ENCODE data around the gene SLX4IP.

SLX4IP gene

GRCh38 chr20:10448270-10449156 lies 13.4 kb downstream of the SLX4IP start:
- H3K27me3 ChIP-seq (ENCODE audit: insufficient read depth, low read length): no peaks in the 10 kb centered on the region
- H3K36me3 ChIP-seq (ENCODE audit: insufficient read depth, low read length): no peaks in the 10 kb centered on the region
- H3K4me3 ChIP-seq (ENCODE audit: low read length): no peak overlapping the region
- 75% methylated on average over 5 of the region's 6 CpGs for WGBS
- peaks cover 7% of the 10 kb centered on the region for H3K4me1 ChIP-seq (ENCODE audit: insufficient read depth, low read length)
- no peak overlapping the region; the same call in 1 of the 2 replicates for H3K27ac ChIP-seq (ENCODE audit: low read depth, low read length)
- no peaks in the 10 kb centered on the region for H3K9me3 ChIP-seq (ENCODE audit: insufficient read depth, low read depth, low read length)
- no peak overlapping the region for H3K9ac ChIP-seq (ENCODE audit: low read depth, low read length)

DNA sequence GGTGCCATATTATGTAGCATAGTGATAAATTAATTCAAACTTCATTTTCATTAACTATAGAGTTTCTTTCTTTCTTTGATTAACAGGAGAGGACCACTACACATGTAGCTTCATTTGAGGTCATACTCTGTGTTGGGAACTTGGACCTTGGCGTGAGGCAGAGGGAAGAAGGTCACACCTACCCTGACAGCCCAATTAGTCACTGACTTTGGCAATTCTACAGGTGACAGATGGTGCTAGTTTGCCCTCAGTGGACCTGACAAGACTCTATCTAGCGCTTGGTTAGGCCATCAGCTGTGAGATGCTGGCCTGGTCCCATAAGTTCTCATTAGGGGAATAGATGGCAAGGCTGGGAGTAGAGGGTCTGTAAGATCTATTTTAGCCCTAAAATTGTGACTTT lies 14.2 kb downstream of the SLX4IP start:
- peaks cover 12% of the 10 kb centered on the region for H3K4me1 ChIP-seq (ENCODE audit: insufficient read depth, low read length)
- no peak overlapping the region for H3K27ac ChIP-seq (ENCODE audit: low read depth, low read length)
- no peaks in the 10 kb centered on the region for H3K9me3 ChIP-seq (ENCODE audit: insufficient read depth, low read depth, low read length)
- H3K36me3 ChIP-seq (ENCODE audit: insufficient read depth, low read length): no peaks in the 10 kb centered on the region
- no peak overlapping the region for H3K4me3 ChIP-seq (ENCODE audit: low read length)
- H3K9ac ChIP-seq (ENCODE audit: low read depth, low read length): no peak overlapping the region
- 96% methylated on average over 2 of the region's 2 CpGs for WGBS
- no peaks in the 10 kb centered on the region for H3K27me3 ChIP-seq (ENCODE audit: insufficient read depth, low read length)

GRCh38 chr20:10453241-10453640 lies 18.1 kb downstream of the SLX4IP start:
- no peaks in the 10 kb centered on the region for H3K27me3 ChIP-seq (ENCODE audit: insufficient read depth, low read length)
- no peaks in the 10 kb centered on the region for H3K36me3 ChIP-seq (ENCODE audit: insufficient read depth, low read length)
- H3K4me1 ChIP-seq (ENCODE audit: insufficient read depth, low read length): peaks cover 16% of the 10 kb centered on the region
- no peaks in the 10 kb centered on the region for H3K9me3 ChIP-seq (ENCODE audit: insufficient read depth, low read depth, low read length)
- no peak overlapping the region for H3K4me3 ChIP-seq (ENCODE audit: low read length)
- WGBS: 90% methylated on average over 3 of the region's 5 CpGs
- H3K27ac ChIP-seq (ENCODE audit: low read depth, low read length): no peak overlapping the region
- H3K9ac ChIP-seq (ENCODE audit: low read depth, low read length): no peak overlapping the region

- H3K27ac ChIP-seq (ENCODE audit: low read depth, low read length): no peak overlapping the region
- no peaks in the 10 kb centered on the region for H3K27me3 ChIP-seq (ENCODE audit: insufficient read depth, low read length)
- H3K4me3 ChIP-seq (ENCODE audit: low read length): no peak overlapping the region
- no peak overlapping the region for H3K9ac ChIP-seq (ENCODE audit: low read depth, low read length)
- peaks cover 9% of the 10 kb centered on the region; the same call in 1 of the 2 replicates for H3K4me1 ChIP-seq (ENCODE audit: insufficient read depth, low read length)
- H3K9me3 ChIP-seq (ENCODE audit: insufficient read depth, low read depth, low read length): no peaks in the 10 kb centered on the region
- no peaks in the 10 kb centered on the region for H3K36me3 ChIP-seq (ENCODE audit: insufficient read depth, low read length)
These were observed 19.1 kb downstream of the SLX4IP start for GRCh38 chr20:10454151-10454750.

DNA sequence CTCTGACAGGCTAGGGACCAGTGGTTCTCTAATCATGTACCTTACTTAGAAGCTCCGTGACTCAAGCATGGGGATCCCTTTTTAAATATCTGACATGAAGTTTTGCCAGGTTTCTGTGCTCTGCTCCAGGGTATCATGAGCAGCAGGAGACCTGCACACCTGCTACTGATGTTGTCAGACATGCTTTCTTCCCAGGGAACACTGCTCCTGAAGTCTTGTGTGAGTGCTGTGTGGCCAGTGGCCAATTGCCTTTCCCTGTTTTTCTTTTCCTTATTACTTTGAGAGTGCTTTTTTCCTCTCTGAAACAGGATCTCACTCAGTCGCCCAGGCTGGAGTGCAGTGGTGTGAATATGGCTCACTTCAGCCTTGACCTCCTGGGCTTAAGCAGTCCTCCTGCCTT lies 26.4 kb downstream of the SLX4IP start:
- no peak overlapping the region for H3K27ac ChIP-seq (ENCODE audit: low read depth, low read length)
- 91% methylated on average over 2 of the region's 2 CpGs for WGBS
- H3K4me1 ChIP-seq (ENCODE audit: insufficient read depth, low read length): peaks cover 22% of the 10 kb centered on the region
- peaks cover 6% of the 10 kb centered on the region; the same call in 1 of the 2 replicates for H3K9me3 ChIP-seq (ENCODE audit: insufficient read depth, low read depth, low read length)
- no peak overlapping the region for H3K4me3 ChIP-seq (ENCODE audit: low read length)
- no peaks in the 10 kb centered on the region; the same call in 1 of the 2 replicates for H3K36me3 ChIP-seq (ENCODE audit: insufficient read depth, low read length)
- no peak overlapping the region for H3K9ac ChIP-seq (ENCODE audit: low read depth, low read length)
- no peaks in the 10 kb centered on the region for H3K27me3 ChIP-seq (ENCODE audit: insufficient read depth, low read length)

- H3K27ac ChIP-seq (ENCODE audit: low read depth, low read length): no peak overlapping the region
- no peak overlapping the region for H3K9ac ChIP-seq (ENCODE audit: low read depth, low read length)
- H3K4me1 ChIP-seq (ENCODE audit: insufficient read depth, low read length): peaks cover 32% of the 10 kb centered on the region
- H3K36me3 ChIP-seq (ENCODE audit: insufficient read depth, low read length): no peaks in the 10 kb centered on the region; the same call in 1 of the 2 replicates
- no peaks in the 10 kb centered on the region for H3K27me3 ChIP-seq (ENCODE audit: insufficient read depth, low read length)
- H3K4me3 ChIP-seq (ENCODE audit: low read length): no peak overlapping the region
- peaks cover 6% of the 10 kb centered on the region; the same call in 1 of the 2 replicates for H3K9me3 ChIP-seq (ENCODE audit: insufficient read depth, low read depth, low read length)
These were observed 27.4 kb downstream of the SLX4IP start for GRCh38 chr20:10462516-10462915.

GRCh38 chr20:10463622-10464021 lies 28.5 kb downstream of the SLX4IP start:
- Histone ChIP-seq H3K27me3 (ENCODE audit: insufficient read depth, low read length) (no peaks in the 10 kb centered on the region), H3K27ac (ENCODE audit: low read depth, low read length) (no peak overlapping the region), H3K36me3 (ENCODE audit: insufficient read depth, low read length) (no peaks in the 10 kb centered on the region; the same call in 1 of the 2 replicates), H3K4me3 (ENCODE audit: low read length) (no peak overlapping the region), H3K4me1 (ENCODE audit: insufficient read depth, low read length) (peaks cover 43% of the 10 kb centered on the region), H3K9me3 (ENCODE audit: insufficient read depth, low read depth, low read length) (peaks cover 6% of the 10 kb centered on the region; the same call in 1 of the 2 replicates), H3K9ac (ENCODE audit: low read depth, low read length) (no peak overlapping the region)
- WGBS: 89% methylated on average over 2 of the region's 2 CpGs

DNA sequence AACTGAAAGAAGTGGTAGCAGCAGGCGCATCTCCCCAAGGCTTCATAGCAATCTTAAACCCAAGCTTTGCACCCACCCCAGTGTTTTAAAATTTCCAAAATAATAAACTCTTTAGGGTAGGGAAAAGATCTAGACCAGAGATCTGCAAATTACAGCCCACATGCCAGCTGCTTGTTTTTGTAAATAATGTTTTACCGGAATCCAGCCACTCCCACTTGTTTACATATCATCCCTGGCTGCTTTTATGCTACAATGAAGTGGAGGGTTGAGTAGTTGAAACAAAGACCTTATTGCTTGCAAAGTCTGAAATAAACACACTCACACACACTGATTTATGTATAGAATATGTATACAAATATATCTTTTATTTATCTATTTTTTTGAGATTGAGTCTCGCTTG lies 30.0 kb downstream of the SLX4IP start:
- Histone ChIP-seq H3K4me1 (ENCODE audit: insufficient read depth, low read length) (peaks cover 57% of the 10 kb centered on the region), H3K4me3 (ENCODE audit: low read length) (no peak overlapping the region), H3K36me3 (ENCODE audit: insufficient read depth, low read length) (no peaks in the 10 kb centered on the region; the same call in 1 of the 2 replicates), H3K9me3 (ENCODE audit: insufficient read depth, low read depth, low read length) (peaks cover 6% of the 10 kb centered on the region; the same call in 1 of the 2 replicates), H3K9ac (ENCODE audit: low read depth, low read length) (peak overlapping the region; percentile 21; the same call in 1 of the 2 replicates), H3K27me3 (ENCODE audit: insufficient read depth, low read length) (no peaks in the 10 kb centered on the region), H3K27ac (ENCODE audit: low read depth, low read length) (peak overlapping the region; percentile 73)
- WGBS: 97% methylated on average over 2 of the region's 3 CpGs

GRCh38 chr20:10466325-10466724 lies 31.2 kb downstream of the SLX4IP start:
- Histone ChIP-seq H3K27me3 (ENCODE audit: insufficient read depth, low read length) (no peaks in the 10 kb centered on the region), H3K4me3 (ENCODE audit: low read length) (peak overlapping the region; percentile 10), H3K4me1 (ENCODE audit: insufficient read depth, low read length) (peaks cover 60% of the 10 kb centered on the region), H3K9me3 (ENCODE audit: insufficient read depth, low read depth, low read length) (peaks cover 6% of the 10 kb centered on the region; the same call in 1 of the 2 replicates), H3K27ac (ENCODE audit: low read depth, low read length) (peak overlapping the region; percentile 89), H3K9ac (ENCODE audit: low read depth, low read length) (peak overlapping the region; percentile 66), H3K36me3 (ENCODE audit: insufficient read depth, low read length) (no peaks in the 10 kb centered on the region; the same call in 1 of the 2 replicates)
- WGBS: 3% methylated on average over 4 of the region's 4 CpGs

DNA sequence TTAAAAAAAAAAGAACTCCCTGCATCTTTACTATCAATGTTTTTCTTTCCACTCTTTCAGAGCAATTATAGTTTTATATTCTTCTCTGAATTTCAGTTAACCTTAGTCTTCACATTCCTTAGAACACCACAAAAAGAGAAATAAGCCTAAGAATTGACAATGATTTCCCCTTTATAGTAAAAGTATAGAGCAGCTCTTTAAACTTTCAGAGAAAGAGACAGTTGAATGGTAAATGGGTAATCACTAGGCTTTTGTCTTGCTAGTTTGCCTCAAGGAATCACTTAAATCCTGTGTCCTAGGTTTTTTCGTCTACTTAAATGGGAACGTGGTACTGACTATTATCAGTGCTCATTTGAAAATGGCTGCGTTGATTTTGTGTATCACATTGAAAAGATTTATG lies 31.8 kb downstream of the SLX4IP start:
- H3K4me3 ChIP-seq (ENCODE audit: low read length): peak overlapping the region; percentile 10
- no peaks in the 10 kb centered on the region for H3K27me3 ChIP-seq (ENCODE audit: insufficient read depth, low read length)
- 0% methylated on average over 2 of the region's 3 CpGs for WGBS
- H3K9me3 ChIP-seq (ENCODE audit: insufficient read depth, low read depth, low read length): peaks cover 6% of the 10 kb centered on the region; the same call in 1 of the 2 replicates
- peak overlapping the region; percentile 66; the same call in 1 of the 2 replicates for H3K9ac ChIP-seq (ENCODE audit: low read depth, low read length)
- peaks cover 66% of the 10 kb centered on the region for H3K4me1 ChIP-seq (ENCODE audit: insufficient read depth, low read length)
- H3K27ac ChIP-seq (ENCODE audit: low read depth, low read length): peak overlapping the region; percentile 89
- no peaks in the 10 kb centered on the region; the same call in 1 of the 2 replicates for H3K36me3 ChIP-seq (ENCODE audit: insufficient read depth, low read length)

- no peaks in the 10 kb centered on the region; the same call in 1 of the 2 replicates for H3K36me3 ChIP-seq (ENCODE audit: insufficient read depth, low read length)
- H3K9me3 ChIP-seq (ENCODE audit: insufficient read depth, low read depth, low read length): peaks cover 6% of the 10 kb centered on the region; the same call in 1 of the 2 replicates
- WGBS: 22% methylated on average over 2 of the region's 3 CpGs
- peaks cover 71% of the 10 kb centered on the region for H3K4me1 ChIP-seq (ENCODE audit: insufficient read depth, low read length)
- no peaks in the 10 kb centered on the region for H3K27me3 ChIP-seq (ENCODE audit: insufficient read depth, low read length)
- peak overlapping the region; percentile 66; the same call in 1 of the 2 replicates for H3K9ac ChIP-seq (ENCODE audit: low read depth, low read length)
- no peak overlapping the region for H3K4me3 ChIP-seq (ENCODE audit: low read length)
- H3K27ac ChIP-seq (ENCODE audit: low read depth, low read length): peak overlapping the region; percentile 89
These were observed 32.7 kb downstream of the SLX4IP start for GRCh38 chr20:10467681-10468339.

Measured in HUES64 (cell line).